ENCODE results near the gene ESRRA.

GRCh38 chr11:64364435-64364834, 59.1 kb downstream of the ESRRA start:
- TF ChIP-seq MAX (IDR thresholded peaks at IDR 0.05) (no peak), CTCF (IDR thresholded peaks at IDR 0.05) (no peak), MAFK (IDR thresholded peaks at IDR 0.05; ENCODE audit: partially characterized antibody) (no peak), EHF (CRISPR knock-in tag; IDR thresholded peaks at IDR 0.05) (no peak), RFX5 (IDR thresholded peaks at IDR 0.05) (no peak), KDM5A (IDR thresholded peaks at IDR 0.05) (no peak), POLR2A (IDR thresholded peaks at IDR 0.05; ENCODE audit: low read length) (no peak), RNF2 (IDR thresholded peaks at IDR 0.05; ENCODE audit: borderline replicate concordance, low read depth) (no peak), EP300 (IDR thresholded peaks at IDR 0.05) (no peak), REST (IDR thresholded peaks at IDR 0.05) (no peak), HDAC2 (IDR thresholded peaks at IDR 0.05) (no peak), CHD2 (IDR thresholded peaks at IDR 0.05; ENCODE audit: low read length, partially characterized antibody) (no peak)

Measured in A549 (cell line).